Neural cell (in vitro differentiated cells): ENCODE measurements around the gene NFYC. TPM values are rescaled to one million over a fixed set of nuclear protein-coding genes. Genes with fewer than 3 reads are reported as not detected.

Experiments used
- H2AFZ ChIP-seq: fragments of 200-600, 300-800 bp; sonication (generic), shearing (Covaris generic); 2 replicates; pipeline ENCODE4 v1.6.0; 2014; ENCODE audit warnings: low read depth, mild to moderate bottlenecking, antibody characterized with exemption, low read length, moderate library complexity
- H3F3A ChIP-seq: fragments of 200-600 bp; shearing (Covaris generic); 2 replicates; pipeline ENCODE4 v1.6.1; 2016; ENCODE audit warnings: mild to moderate bottlenecking, moderate library complexity, mixed read lengths, antibody characterized with exemption, low read length; ENCODE audit not compliant: insufficient read depth, poor library complexity, severe bottlenecking
- H3K27ac ChIP-seq: fragments of 200-600, 300-800 bp; sonication (generic), shearing (Covaris generic); 2 replicates; pipeline ENCODE4 v1.5.1; 2014; ENCODE audit warnings: mild to moderate bottlenecking, low read length, moderate library complexity
- H3K27me3 ChIP-seq: fragments of 300-800, 200-600 bp; sonication (generic), shearing (Covaris generic); 2 replicates; pipeline ENCODE4 v1.6.0; 2014; ENCODE audit warnings: mild to moderate bottlenecking, low read depth, low read length, moderate library complexity; ENCODE audit not compliant: insufficient read depth
- H3K36me3 ChIP-seq: fragments of 300-800, 200-600 bp; sonication (generic), shearing (Covaris generic); 2 replicates; pipeline ENCODE4 v1.5.1; 2014; ENCODE audit warnings: mild to moderate bottlenecking, antibody characterized with exemption, low read length, moderate library complexity; ENCODE audit not compliant: insufficient read depth
- H3K4me2 ChIP-seq: fragments of 300-800, 200-600 bp; sonication (generic), shearing (Covaris generic); 2 replicates; pipeline ENCODE4 v1.6.0; 2014; ENCODE audit warnings: mild to moderate bottlenecking, low read length
- H3K4me3 ChIP-seq: fragments of 300-800, 200-600 bp; sonication (generic), shearing (Covaris generic); 2 replicates; pipeline ENCODE4 v1.5.1; 2014; ENCODE audit warnings: mild to moderate bottlenecking, low read length, moderate library complexity
- H3K79me2 ChIP-seq: fragments of 200-600 bp; shearing (Covaris generic); replicated peaks from 2 replicates; pipeline ENCODE4 v1.6.0; 2014; ENCODE audit warnings: mild to moderate bottlenecking, low read length, moderate library complexity; ENCODE audit not compliant: insufficient read depth
- H3K9ac ChIP-seq: fragments of 300-800, 200-600 bp; sonication (generic), shearing (Covaris generic); 2 replicates; pipeline ENCODE4 v1.6.1; 2016; ENCODE audit warnings: mild to moderate bottlenecking, low read length, mixed read lengths
- H3K9me2 ChIP-seq: fragments of 200-600 bp; shearing (Covaris generic); 2 replicates; pipeline ENCODE4 v1.6.1; 2016; ENCODE audit warnings: mild to moderate bottlenecking, low read length, mixed read lengths; ENCODE audit not compliant: insufficient read depth
- H3K9me3 ChIP-seq: fragments of 200-600, 300-800 bp; sonication (generic), shearing (Covaris generic); 2 replicates; pipeline ENCODE4 v1.6.1; 2016; ENCODE audit warnings: mild to moderate bottlenecking, mixed run types, low read length, moderate library complexity, mixed read lengths
- H4K20me1 ChIP-seq: fragments of 200-600 bp; shearing (Covaris generic); 2 replicates; pipeline ENCODE4 v1.6.1; 2016; ENCODE audit warnings: mild to moderate bottlenecking, mixed run types; ENCODE audit not compliant: insufficient read depth
- CTCF ChIP-seq: fragments of 450-650 bp; IDR thresholded peaks from 2 replicates; pipeline ENCODE4 v1.5.1; 2014; ENCODE audit warnings: antibody characterized with exemption, mild to moderate bottlenecking, moderate library complexity; ENCODE audit not compliant: poor library complexity, severe bottlenecking
- EP300 ChIP-seq: fragments of 450-650 bp; conservative IDR thresholded peaks from 2 replicates; pipeline ENCODE4 v1.6.1; 2014; ENCODE audit warnings: antibody characterized with exemption, mild to moderate bottlenecking, moderate library complexity; ENCODE audit not compliant: poor library complexity, severe bottlenecking
- EZH2 ChIP-seq: fragments of 200-600, 300-800 bp; shearing (Covaris generic), sonication (generic); IDR thresholded peaks from 2 replicates; pipeline ENCODE4 v1.6.1; 2014; ENCODE audit warnings: antibody characterized with exemption, low read length, borderline replicate concordance, mild to moderate bottlenecking; ENCODE audit not compliant: insufficient read depth, poor library complexity, severe bottlenecking
- MXI1 ChIP-seq: fragments of 450-650 bp; conservative IDR thresholded peaks from 2 replicates; pipeline ENCODE4 v1.6.1; 2014; ENCODE audit warnings: antibody characterized with exemption, mild to moderate bottlenecking; ENCODE audit not compliant: poor library complexity, severe bottlenecking
- POLR2AphosphoS5 ChIP-seq: IDR thresholded peaks from 2 replicates; pipeline ENCODE4 v1.6.1; 2012
- RAD21 ChIP-seq: fragments of 450-650 bp; conservative IDR thresholded peaks from 2 replicates; pipeline ENCODE4 v1.6.1; 2014; ENCODE audit warnings: antibody characterized with exemption, mild to moderate bottlenecking, moderate library complexity
- REST ChIP-seq: IDR thresholded peaks from 2 replicates; pipeline ENCODE4 v1.6.1; 2012; ENCODE audit warnings: borderline replicate concordance
- SMC3 ChIP-seq: fragments of 450-650 bp; conservative IDR thresholded peaks from 2 replicates; pipeline ENCODE4 v1.6.1; 2014; ENCODE audit warnings: antibody characterized with exemption, mild to moderate bottlenecking, moderate library complexity; ENCODE audit not compliant: poor library complexity
- TAF1 ChIP-seq: IDR thresholded peaks from 2 replicates; pipeline ENCODE4 v1.6.1; 2012; ENCODE audit warnings: low read depth
- polyA plus RNA-seq: library from polyadenylated mRNA; depleted of rRNA; stranded (reverse); fragments of >200 nt; gene quantifications from 2 replicates; pipeline ENCODE4 v1.2.3, GENCODE V29; 2014

NFYC gene
- polyA plus RNA-seq, 1 donor from 2014 or later: 66.0 TPM

- no peaks in the 10 kb centered on the region for H4K20me1 ChIP-seq
- no peak overlapping the region for H3K4me2 ChIP-seq
- H3K79me2 ChIP-seq: no peaks in the 10 kb centered on the region
- no peak for TF ChIP-seq TAF1
- TF ChIP-seq CTCF: no peak
- no peak for TF ChIP-seq SMC3
- no peak for TF ChIP-seq POLR2AphosphoS5
- TF ChIP-seq EZH2: no peak
- TF ChIP-seq REST: no peak
- TF ChIP-seq RAD21: no peak
- no peak for TF ChIP-seq MXI1
- TF ChIP-seq EP300: no peak
- no peak overlapping the region for H3K27ac ChIP-seq
- no peak overlapping the region for H3K9ac ChIP-seq
- H3K9me2 ChIP-seq: no peaks in the 10 kb centered on the region
- H3K4me3 ChIP-seq: no peak overlapping the region
- no peak overlapping the region for H2AFZ ChIP-seq
- H3K36me3 ChIP-seq: no peaks in the 10 kb centered on the region
- H3K9me3 ChIP-seq: no peaks in the 10 kb centered on the region
- H3K27me3 ChIP-seq: peaks cover 8% of the 10 kb centered on the region
- H3F3A ChIP-seq: no peaks in the 10 kb centered on the region
Measured at GRCh38 chr1:40788561-40789341, 97.2 kb downstream of the NFYC start.

GRCh38 chr1:40789342-40789598, 97.8 kb downstream of the NFYC start:
- no peak for TF ChIP-seq MXI1

More at GRCh38 chr1:40789342-40789598, 97.8 kb downstream of the NFYC start:
- H3F3A ChIP-seq: no peaks in the 10 kb centered on the region
- H2AFZ ChIP-seq: no peak overlapping the region
- no peaks in the 10 kb centered on the region for H3K79me2 ChIP-seq
- no peaks in the 10 kb centered on the region for H3K9me3 ChIP-seq
- H3K9me2 ChIP-seq: no peaks in the 10 kb centered on the region
- H3K9ac ChIP-seq: no peak overlapping the region
- H3K4me3 ChIP-seq: no peak overlapping the region
- no peak overlapping the region for H3K27ac ChIP-seq
- H3K36me3 ChIP-seq: no peaks in the 10 kb centered on the region
- H3K4me2 ChIP-seq: no peak overlapping the region
- peaks cover 7% of the 10 kb centered on the region for H3K27me3 ChIP-seq
- no peaks in the 10 kb centered on the region for H4K20me1 ChIP-seq
